GM13976 (cell line): Measurements from ENCODE around the gene LY6G5C.

Experiments
- DNase-seq: peaks from one replicate; pipeline ENCODE4 v3.0.0; 2012; ENCODE audit warnings: low spot score
- in situ Hi-C: fragments of 300-500 bp; cut with MboI; formaldehyde crosslinking; loops from one replicate; pipeline ENCODE4 v1.12.0; 2022; ENCODE audit warnings: low sequenced_read_pairs, mixed read lengths, inconsistent platforms; ENCODE audit not compliant: unreplicated experiment
- TF ChIP-seq, protein P1 (sequence below): IDR thresholded peaks from 2 replicates; pipeline ENCODE4 v1.5.1; 2012; ENCODE audit warnings: borderline replicate concordance, mild to moderate bottlenecking; ENCODE audit not compliant: insufficient read depth; ENCODE audit errors: extremely low read depth, missing control alignments, control extremely low read depth

LY6G5C gene

DNA sequence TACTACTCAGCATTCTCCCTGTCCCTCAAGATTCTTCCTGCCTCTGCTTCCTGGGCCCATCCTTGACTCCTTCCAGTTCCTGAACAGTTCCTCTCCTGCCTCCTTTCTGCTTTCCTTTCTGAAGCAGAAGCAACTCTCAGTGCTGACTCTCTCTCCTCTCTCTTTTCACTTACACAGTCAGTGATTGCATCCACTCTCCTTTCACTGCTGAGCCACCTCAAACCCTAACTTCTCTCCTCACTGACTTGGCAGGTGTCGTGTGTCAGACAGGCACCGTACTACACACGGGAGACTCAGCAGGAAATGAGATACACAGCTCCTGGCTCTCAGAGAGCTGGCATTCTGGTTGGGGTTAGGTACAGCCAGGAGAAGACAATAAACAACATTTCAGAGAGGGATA, 16.7 kb upstream of the LY6G5C start:
- TF ChIP-seq, protein P1, sequence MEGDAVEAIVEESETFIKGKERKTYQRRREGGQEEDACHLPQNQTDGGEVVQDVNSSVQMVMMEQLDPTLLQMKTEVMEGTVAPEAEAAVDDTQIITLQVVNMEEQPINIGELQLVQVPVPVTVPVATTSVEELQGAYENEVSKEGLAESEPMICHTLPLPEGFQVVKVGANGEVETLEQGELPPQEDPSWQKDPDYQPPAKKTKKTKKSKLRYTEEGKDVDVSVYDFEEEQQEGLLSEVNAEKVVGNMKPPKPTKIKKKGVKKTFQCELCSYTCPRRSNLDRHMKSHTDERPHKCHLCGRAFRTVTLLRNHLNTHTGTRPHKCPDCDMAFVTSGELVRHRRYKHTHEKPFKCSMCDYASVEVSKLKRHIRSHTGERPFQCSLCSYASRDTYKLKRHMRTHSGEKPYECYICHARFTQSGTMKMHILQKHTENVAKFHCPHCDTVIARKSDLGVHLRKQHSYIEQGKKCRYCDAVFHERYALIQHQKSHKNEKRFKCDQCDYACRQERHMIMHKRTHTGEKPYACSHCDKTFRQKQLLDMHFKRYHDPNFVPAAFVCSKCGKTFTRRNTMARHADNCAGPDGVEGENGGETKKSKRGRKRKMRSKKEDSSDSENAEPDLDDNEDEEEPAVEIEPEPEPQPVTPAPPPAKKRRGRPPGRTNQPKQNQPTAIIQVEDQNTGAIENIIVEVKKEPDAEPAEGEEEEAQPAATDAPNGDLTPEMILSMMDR, result no peak
- DNase-seq, result no peak
- in situ Hi-C loops, result no loop called here

GRCh38 chr6:31693535-31693934, 12.7 kb upstream of the LY6G5C start:
- in situ Hi-C loops, result no loop called here
- no peak for DNase-seq
- TF ChIP-seq, protein P1, result no peak

DNA sequence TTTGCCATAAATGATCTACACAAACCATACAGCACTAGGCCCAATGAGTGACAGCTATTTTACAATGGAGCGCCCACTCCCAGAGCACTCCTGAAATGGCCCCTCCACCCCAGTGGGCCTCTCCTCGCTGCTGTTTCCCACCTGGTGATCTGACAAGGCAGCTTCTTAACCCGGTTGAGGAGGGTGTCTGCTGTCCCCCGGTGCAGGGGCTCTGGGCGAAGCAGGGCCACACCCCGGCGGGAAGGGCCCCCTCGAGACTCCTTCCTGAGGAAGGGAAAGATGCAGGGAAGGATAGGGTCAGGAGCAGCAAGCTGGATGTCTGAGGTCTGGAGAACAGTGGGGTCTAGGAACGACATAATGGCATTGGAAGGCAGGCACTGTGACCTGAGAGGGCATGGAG, 12.0 kb upstream of the LY6G5C start:
- no peak for DNase-seq
- in situ Hi-C loops, result no loop called here
- TF ChIP-seq, protein P1, result no peak

GRCh38 chr6:31692353-31692752, 11.5 kb upstream of the LY6G5C start:
- no peak for DNase-seq
- in situ Hi-C loops, result no loop called here
- TF ChIP-seq, protein P1, result no peak

DNA sequence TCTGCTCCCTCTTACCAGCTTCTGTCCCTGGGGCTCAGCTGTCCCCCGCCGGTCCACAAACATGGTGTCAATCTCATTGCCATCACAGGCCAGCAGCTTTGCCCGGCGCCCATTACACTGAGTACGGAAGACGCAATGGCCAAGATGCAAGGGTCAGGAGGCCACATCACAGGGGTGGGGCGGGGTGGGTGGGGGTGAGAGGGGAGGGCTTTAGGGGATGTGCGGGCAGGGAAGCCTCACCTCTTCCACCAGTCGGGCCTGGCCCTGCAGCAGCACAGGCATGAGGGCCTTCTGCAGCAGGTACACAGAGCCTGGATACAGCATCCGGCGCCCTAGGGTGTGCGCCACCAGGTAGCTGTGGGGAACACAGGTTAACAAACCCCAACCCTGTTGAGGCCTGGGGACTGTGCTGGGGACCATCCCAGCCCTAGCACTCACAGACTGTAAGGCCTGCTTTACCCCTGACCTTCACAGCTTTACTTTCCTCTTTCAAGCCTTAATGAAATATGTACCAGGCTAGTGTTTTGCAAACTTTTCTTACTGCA, 10.8 kb upstream of the LY6G5C start:
- in situ Hi-C loops, result no loop called here
- TF ChIP-seq, protein P1, result no peak
- no peak for DNase-seq

GRCh38 chr6:31691078-31691463, 10.2 kb upstream of the LY6G5C start:
- in situ Hi-C loops, result no loop called here
- no peak for DNase-seq
- TF ChIP-seq, protein P1, result no peak
